Heart right ventricle (tissue), 16 donors: Measurements from ENCODE around the gene PHF19. TPM values are rescaled to one million over a fixed set of nuclear protein-coding genes. Genes with fewer than 3 reads are reported as not detected.
A peak's percentile ranks its signal among the peaks of the same experiment; 100 is the strongest.

Experiments used
- ATAC-seq, 8 donors: fragments of 200-7000 bp; cut with Tn5 transposase; one replicate each; pipeline ENCODE4 v1.9.1; 2020; ENCODE audit warnings: mild to moderate bottlenecking in 8 of 8, moderate library complexity in 8 of 8, moderate number of reproducible peaks in 1 of 8
- DNase-seq, 2 donors: peaks; one replicate each; pipeline ENCODE4 v3.0.0-alpha.2; 2020
- H3K27ac ChIP-seq, 10 donors: fragments of 200-600 bp; sonication (generic) in 2 of 10; one replicate each; pipeline versions ENCODE4 v1.5.0 to v1.8.0; 2020 to 2022; ENCODE audit warnings: mild to moderate bottlenecking in 3 of 10
- H3K27me3 ChIP-seq, 7 donors: fragments of 200-600 bp; one replicate each; pipeline ENCODE4 v1.8.0; 2021 to 2022; ENCODE audit warnings: mild to moderate bottlenecking in 2 of 7
- H3K36me3 ChIP-seq, 9 donors: fragments of 200-600 bp; sonication (generic) in 1 of 9; one replicate each; pipeline versions ENCODE4 v1.5.0 to v1.8.0; 2020 to 2022; ENCODE audit warnings: mild to moderate bottlenecking in 2 of 9
- H3K4me1 ChIP-seq, 9 donors: fragments of 200-600 bp; sonication (generic) in 1 of 9; one replicate each; pipeline versions ENCODE4 v1.5.0 to v1.8.0; 2020 to 2022; ENCODE audit warnings: mild to moderate bottlenecking in 4 of 9
- H3K4me3 ChIP-seq, 10 donors: fragments of 200-600 bp; sonication (generic) in 2 of 10; one replicate each; pipeline versions ENCODE4 v1.5.0 to v1.8.0; 2020 to 2022; ENCODE audit warnings: mild to moderate bottlenecking in 7 of 10, moderate library complexity in 2 of 10
- H3K9me3 ChIP-seq, 11 donors: fragments of 200-600 bp in 10 of 11; sonication (generic) in 2 of 11; one replicate each; pipeline versions ENCODE4 v1.5.0 to v1.8.0; 2013 to 2022; ENCODE audit warnings: mild to moderate bottlenecking in 2 of 11, control low read depth in 1 of 11, moderate library complexity in 1 of 11
- WGBS, 2 donors: extraction: QIAGEN DNeasy Blood & Tissue Kit; methylation state at CpG; one replicate each; pipeline ENCODE4 v1.1.7; 2013; ENCODE audit warnings: inconsistent platforms in 1 of 2; 5-methylcytosine and 5-hydroxymethylcytosine counted together
- intact Hi-C, 10 donors: fragments of 100-400 bp; cut with DNase I; formaldehyde crosslinking; loops; one replicate each; pipeline versions ENCODE4 v1.11.1 to v1.14.2; 2022
- polyA plus RNA-seq, 2 donors: library from polyadenylated mRNA; stranded (reverse); fragments of 200-250 nt; gene quantifications; one replicate each; pipeline ENCODE4 v1.2.3, GENCODE V29; 2013
- total RNA-seq, 10 donors: library from RNA; stranded (reverse); fragmentation: NEBNext Ultra II Directional in 3 of 10; extraction: Animal tissue kit (Norgen Biotek cat#: 25700) in 3 of 10; gene quantifications; one replicate each; pipeline versions ENCODE4 v1.2.1 to v1.2.4, GENCODE V29; 2021 to 2023
- TF ChIP-seq, protein P1 (sequence below), 9 donors: fragments of 200-600 bp; sonication (generic) in 2 of 9; IDR thresholded peaks; one replicate each; pipeline versions ENCODE4 v1.5.0 to v1.8.0; 2021 to 2022; ENCODE audit warnings: antibody characterized with exemption in 9 of 9, mild to moderate bottlenecking in 5 of 9, moderate library complexity in 1 of 9
- donor health status: Arrhythmogenic right ventricular cardiomyopathy.
- donor health status: ischemic (EF 13 %, LVEDD 7.1; RV severe dilation, severe dysfunction).
- donor health status: healthy with polysubstance abuse.
- donor health status: DM: no; HTN: yes; CAD: no.
- donor health status: DM: no; HTN: no; CAD: no.
- donor health status: ischemic (EF 25% LVEDD 6.9; RV normal size, moderate dysfunction).
- donor health status: ischemic (EF 25% LVEDD 5.7; RV mildly dilated, moderate dysfunction).
- donor health status: healthy.
- donor health status: DM: yes; HTN: yes; CAD: no.
- donor health status: Ischemic cardiomyopathy.
- donor health status: ischemic (EF 35%, LVEDD 5.7; RV mildly dilated, moderate dysfunction).
- donor health status: nonischemic (EF 11% LVEDD 7.7; RV severe dilation, severe dysfunction).
- donor health status: DM: yes; HTN: yes; CAD: no.
- donor health status: PGD.
- donor health status: ischemic (EF 29% LVEDD 5.4; RV normal size, mild dysfunction).
- donor health status: nonischemic (EF 23%, LVEDD 6.1; RV moderate dilation, normal function).

Gene PHF19
- total and polyA plus RNA-seq, 12 donors = 9.2 to 24.0 (median 12.8) TPM

DNA sequence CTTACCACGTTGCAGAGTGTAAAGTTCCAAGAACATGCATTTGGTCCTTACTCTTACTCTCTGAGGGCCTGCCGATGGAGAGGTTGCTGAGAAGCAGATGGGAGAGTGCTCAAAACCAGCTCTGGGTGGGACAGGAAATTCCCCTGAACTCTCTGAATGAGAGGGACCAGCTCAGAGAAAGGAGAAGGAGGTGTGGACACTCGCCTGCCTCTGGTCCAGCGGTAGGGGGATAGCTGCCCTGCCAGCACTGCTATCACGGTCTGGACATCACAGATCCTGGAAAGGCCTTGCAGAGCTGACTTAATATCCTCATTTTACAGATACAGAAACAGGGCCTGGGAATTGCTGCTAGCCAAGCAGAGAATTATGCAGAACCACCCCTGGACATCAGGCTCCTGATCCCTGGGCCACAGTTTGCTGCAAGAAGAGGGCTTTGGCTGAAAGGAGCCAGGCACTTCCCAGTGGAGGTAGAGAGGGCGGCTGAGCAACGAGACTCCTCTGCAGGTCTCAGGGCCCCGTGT is 44.7 kb upstream of the PHF19 start:
- no peak for DNase-seq
- Histone ChIP-seq H3K4me1 (peaks cover 9 to 65% (median 29%) of the 10 kb centered on the region in 9 donors), H3K9me3 (peaks cover 0 to 6% (median 0%) of the 10 kb centered on the region in 11 donors), H3K4me3 (peak overlapping the region in 1 of 10 donors; percentile 51), H3K36me3 (peaks cover 0 to 32% (median 0%) of the 10 kb centered on the region in 9 donors), H3K27me3 (no peaks in the 10 kb centered on the region), H3K27ac (peak overlapping the region in 8 of 10 donors; percentile 6 to 83 (median 66))
- TF ChIP-seq, protein P1, sequence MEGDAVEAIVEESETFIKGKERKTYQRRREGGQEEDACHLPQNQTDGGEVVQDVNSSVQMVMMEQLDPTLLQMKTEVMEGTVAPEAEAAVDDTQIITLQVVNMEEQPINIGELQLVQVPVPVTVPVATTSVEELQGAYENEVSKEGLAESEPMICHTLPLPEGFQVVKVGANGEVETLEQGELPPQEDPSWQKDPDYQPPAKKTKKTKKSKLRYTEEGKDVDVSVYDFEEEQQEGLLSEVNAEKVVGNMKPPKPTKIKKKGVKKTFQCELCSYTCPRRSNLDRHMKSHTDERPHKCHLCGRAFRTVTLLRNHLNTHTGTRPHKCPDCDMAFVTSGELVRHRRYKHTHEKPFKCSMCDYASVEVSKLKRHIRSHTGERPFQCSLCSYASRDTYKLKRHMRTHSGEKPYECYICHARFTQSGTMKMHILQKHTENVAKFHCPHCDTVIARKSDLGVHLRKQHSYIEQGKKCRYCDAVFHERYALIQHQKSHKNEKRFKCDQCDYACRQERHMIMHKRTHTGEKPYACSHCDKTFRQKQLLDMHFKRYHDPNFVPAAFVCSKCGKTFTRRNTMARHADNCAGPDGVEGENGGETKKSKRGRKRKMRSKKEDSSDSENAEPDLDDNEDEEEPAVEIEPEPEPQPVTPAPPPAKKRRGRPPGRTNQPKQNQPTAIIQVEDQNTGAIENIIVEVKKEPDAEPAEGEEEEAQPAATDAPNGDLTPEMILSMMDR (IDR thresholded peaks at IDR 0.05) = no peak
- intact Hi-C loops = no loop called here
- WGBS, 2 donors = 56 to 57% methylated on average over 8 of the region's 8 CpGs
- ATAC-seq = peak in 1 of 8 donors; percentile 14

DNA sequence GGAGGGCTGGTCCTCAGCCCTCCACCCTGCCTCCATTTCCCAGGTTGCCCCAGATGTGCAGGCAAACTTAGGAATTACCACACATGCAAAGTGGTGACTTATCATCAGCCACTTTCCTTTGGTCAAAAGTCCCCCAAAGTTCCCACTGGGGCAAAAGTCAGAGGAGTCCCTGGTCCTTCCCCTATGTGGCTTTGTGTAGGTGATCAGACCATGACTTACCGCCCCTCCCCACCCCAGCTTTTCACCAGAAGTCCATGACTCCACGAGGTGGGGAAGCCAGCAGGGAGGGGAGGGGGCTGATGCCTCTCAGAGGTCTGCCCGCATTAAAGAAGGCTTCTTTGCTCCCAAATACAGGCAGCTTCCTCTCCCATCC is 43.8 kb upstream of the PHF19 start:
- Histone ChIP-seq H3K4me3 (peak overlapping the region in 1 of 10 donors; percentile 2), H3K9me3 (peaks cover 0 to 6% (median 0%) of the 10 kb centered on the region in 11 donors), H3K27ac (peak overlapping the region in 9 of 10 donors; percentile 18 to 83 (median 72)), H3K27me3 (no peaks in the 10 kb centered on the region), H3K36me3 (peaks cover 0 to 32% (median 0%) of the 10 kb centered on the region in 9 donors), H3K4me1 (peaks cover 9 to 65% (median 29%) of the 10 kb centered on the region in 9 donors)
- DNase-seq (no peak), ATAC-seq (no peak)
- WGBS, 2 donors = 77 to 81% methylated on average over 3 of the region's 3 CpGs
- intact Hi-C loops = no loop called here
- TF ChIP-seq, protein P1 (IDR thresholded peaks at IDR 0.05) = no peak

DNA sequence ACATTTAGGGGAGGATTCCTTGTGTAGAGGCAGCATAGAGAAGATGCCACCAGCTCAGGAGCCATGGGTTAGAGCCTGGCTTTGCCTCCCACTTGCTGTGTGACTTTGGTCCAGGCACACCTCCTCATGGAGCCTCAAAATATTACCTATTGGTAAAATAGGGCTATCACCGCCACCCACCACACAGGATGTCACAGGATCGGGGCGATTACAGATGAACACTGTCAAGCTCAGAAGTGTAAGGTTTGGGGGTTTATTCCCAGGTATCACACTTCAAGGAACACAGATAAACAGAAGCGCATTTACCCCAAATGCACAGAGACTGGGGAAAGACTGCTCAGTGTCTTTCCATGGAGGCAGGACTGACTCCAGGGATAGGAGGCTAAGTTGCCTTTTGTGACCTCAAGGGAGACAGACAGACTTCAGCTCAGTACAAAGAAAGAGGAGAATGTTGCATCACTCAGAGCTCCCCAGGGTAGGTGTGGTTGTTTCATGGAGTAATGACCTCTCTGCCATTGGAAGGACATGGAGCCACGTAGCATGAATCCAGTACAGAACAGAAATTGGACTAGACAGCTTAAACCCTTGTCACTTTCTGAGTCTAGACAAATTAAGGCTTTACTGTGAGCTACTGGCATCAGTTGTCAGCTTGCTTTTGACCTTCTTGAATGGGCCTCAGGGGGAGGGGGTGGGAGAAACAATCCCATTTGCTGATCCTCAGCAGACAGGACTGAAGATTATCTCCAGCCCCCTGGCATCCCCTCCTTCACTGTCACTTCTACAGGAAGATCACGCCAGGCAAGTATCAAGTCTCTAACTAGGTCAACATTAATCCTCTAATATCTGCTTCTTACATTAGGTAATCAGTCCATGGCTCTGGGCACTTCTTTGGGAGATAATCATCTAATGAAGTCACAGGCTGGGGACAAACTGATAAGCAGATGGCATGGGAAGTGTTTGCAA is 43.1 kb upstream of the PHF19 start:
- H3K27me3 ChIP-seq = no peaks in the 10 kb centered on the region
- WGBS, 2 donors = 83 to 84% methylated on average over 6 of the region's 6 CpGs
- DNase-seq (no peak), ATAC-seq (peak in 7 of 8 donors; percentile 33 to 77 (median 43))
- H3K36me3 ChIP-seq = peaks cover 0 to 35% (median 0%) of the 10 kb centered on the region in 9 donors
- peak overlapping the region in 1 of 10 donors; percentile 2 for H3K4me3 ChIP-seq
- TF ChIP-seq, protein P1 (IDR thresholded peaks at IDR 0.05) = no peak
- intact Hi-C loops = no loop called here
- H3K9me3 ChIP-seq = peaks cover 0 to 6% (median 0%) of the 10 kb centered on the region in 11 donors
- peak overlapping the region; percentile 6 to 83 (median 73) for H3K27ac ChIP-seq
- H3K4me1 ChIP-seq = peaks cover 9 to 63% (median 29%) of the 10 kb centered on the region in 9 donors
